ENCODE data around the gene LRPAP1. TPM values are rescaled to one million over a fixed set of nuclear protein-coding genes. Genes with fewer than 3 reads are reported as not detected.
"Not testable (repeated sequence)": the region's sequence is repeated elsewhere in the genome, so short reads cannot be mapped to it uniquely, and the experiment has no call there.

The LRPAP1 gene
- total RNA-seq, 1 experiment from 2014 or later: 109 TPM

GRCh38 chr4:3571921-3572320 lies 39.7 kb upstream of the LRPAP1 start:
- Histone ChIP-seq H3K9me2 (ENCODE audit: insufficient read depth) (no peaks in the 10 kb centered on the region), H3K9me3 (ENCODE audit: control insufficient read depth in 1 of 2, insufficient read depth in 1 of 2, low read depth in 1 of 2, low read length in 2 of 2) (no peaks in the 10 kb centered on the region), H3K4me3 (replicated peaks in 1 of 2; ENCODE audit: low read depth in 1 of 2, low read length in 2 of 2) (no peak overlapping the region), H3K79me2 (ENCODE audit: insufficient read depth, low read length) (no peaks in the 10 kb centered on the region), H3K4me1 (ENCODE audit: control insufficient read depth in 1 of 2, insufficient read depth in 2 of 2, low read length in 2 of 2) (no peaks in the 10 kb centered on the region), H4K20me1 (ENCODE audit: insufficient read depth) (no peaks in the 10 kb centered on the region), H2AFZ (ENCODE audit: low read depth, low read length, poor library complexity, severe bottlenecking) (no peak overlapping the region), H3K36me3 (ENCODE audit: control insufficient read depth in 1 of 2, insufficient read depth in 2 of 2, low read length in 2 of 2) (no peaks in the 10 kb centered on the region), H3K9ac (ENCODE audit: low read length) (no peak overlapping the region), H3K27ac (ENCODE audit: low read depth, low read length) (no peak overlapping the region), H3K27me3 (ENCODE audit: insufficient read depth, low read length) (no peaks in the 10 kb centered on the region), H3K4me2 (ENCODE audit: low read length) (no peak overlapping the region)
- ChIA-PET CTCF (no interaction called here), RAD21 (ENCODE audit: low non-redundant PET in 1 of 2, low total read pairs in 2 of 2, uncharacterized antibody in 2 of 2, unreplicated experiment in 2 of 2) (no interaction called here), POLR2A (no interaction called here)
- BruUV-seq (replicated peaks): no TSS peak
- ATAC-seq: no peak
- TF ChIP-seq ZFX (IDR thresholded peaks at IDR 0.05) (no peak), FOSL1 (IDR thresholded peaks at IDR 0.05; ENCODE audit: low read depth) (no peak), SP1 (IDR thresholded peaks at IDR 0.05; ENCODE audit: low read depth) (no peak), CTCF (IDR thresholded peaks at IDR 0.05 in 2 of 3, conservative IDR thresholded peaks at IDR 0.05 in 1 of 3; ENCODE audit: borderline replicate concordance in 1 of 3, insufficient read depth in 1 of 3, low read depth in 2 of 3, low read length in 2 of 3) (no peak)
- DNase-seq (ENCODE audit: low read depth, low spot score): no peak
- intact Hi-C loops (cut with micrococcal nuclease): no loop called here

- H3K4me1 ChIP-seq (ENCODE audit: control insufficient read depth in 1 of 2, insufficient read depth in 2 of 2, low read length in 2 of 2); CTCF ChIA-PET; DNase-seq (ENCODE audit: low read depth, low spot score); BruUV-seq (replicated peaks); H3K4me3 ChIP-seq (replicated peaks in 1 of 2; ENCODE audit: low read depth in 1 of 2, low read length in 2 of 2); H2AFZ ChIP-seq (ENCODE audit: low read depth, low read length, poor library complexity, severe bottlenecking); H3K27me3 ChIP-seq (ENCODE audit: insufficient read depth, low read length); intact Hi-C loops (cut with micrococcal nuclease); H3K4me2 ChIP-seq (ENCODE audit: low read length); H3K9ac ChIP-seq (ENCODE audit: low read length); H3K9me2 ChIP-seq (ENCODE audit: insufficient read depth); H3K79me2 ChIP-seq (ENCODE audit: insufficient read depth, low read length); H3K36me3 ChIP-seq (ENCODE audit: control insufficient read depth in 1 of 2, insufficient read depth in 2 of 2, low read length in 2 of 2); H3K27ac ChIP-seq (ENCODE audit: low read depth, low read length); H4K20me1 ChIP-seq (ENCODE audit: insufficient read depth); H3K9me3 ChIP-seq (ENCODE audit: control insufficient read depth in 1 of 2, insufficient read depth in 1 of 2, low read depth in 1 of 2, low read length in 2 of 2); POLR2A ChIA-PET; ATAC-seq; RAD21 ChIA-PET (ENCODE audit: low non-redundant PET in 1 of 2, low total read pairs in 2 of 2, uncharacterized antibody in 2 of 2, unreplicated experiment in 2 of 2): not testable (repeated sequence)
Measured at GRCh38 chr4:3570923-3571322, 38.7 kb upstream of the LRPAP1 start.

- H3K9me2 ChIP-seq (ENCODE audit: insufficient read depth); H3K36me3 ChIP-seq (ENCODE audit: control insufficient read depth in 1 of 2, insufficient read depth in 2 of 2, low read length in 2 of 2); CTCF ChIA-PET; DNase-seq (ENCODE audit: low read depth, low spot score); BruUV-seq (replicated peaks); H2AFZ ChIP-seq (ENCODE audit: low read depth, low read length, poor library complexity, severe bottlenecking); H3K27ac ChIP-seq (ENCODE audit: low read depth, low read length); H3K4me1 ChIP-seq (ENCODE audit: control insufficient read depth in 1 of 2, insufficient read depth in 2 of 2, low read length in 2 of 2); H4K20me1 ChIP-seq (ENCODE audit: insufficient read depth); ATAC-seq; H3K9ac ChIP-seq (ENCODE audit: low read length); H3K4me2 ChIP-seq (ENCODE audit: low read length); H3K9me3 ChIP-seq (ENCODE audit: control insufficient read depth in 1 of 2, insufficient read depth in 1 of 2, low read depth in 1 of 2, low read length in 2 of 2); H3K79me2 ChIP-seq (ENCODE audit: insufficient read depth, low read length); H3K27me3 ChIP-seq (ENCODE audit: insufficient read depth, low read length); H3K4me3 ChIP-seq (replicated peaks in 1 of 2; ENCODE audit: low read depth in 1 of 2, low read length in 2 of 2); RAD21 ChIA-PET (ENCODE audit: low non-redundant PET in 1 of 2, low total read pairs in 2 of 2, uncharacterized antibody in 2 of 2, unreplicated experiment in 2 of 2); POLR2A ChIA-PET: not testable (repeated sequence)
- intact Hi-C loops (cut with micrococcal nuclease): loop anchor here (10.0 kb wide), 1 partner anchor 315 kb away; no protein-coding TSS in a partner anchor
Measured at GRCh38 chr4:3569611-3570010, 37.4 kb upstream of the LRPAP1 start.

- DNase-seq (ENCODE audit: low read depth, low spot score); H3K79me2 ChIP-seq (ENCODE audit: insufficient read depth, low read length); H3K4me3 ChIP-seq (replicated peaks in 1 of 2; ENCODE audit: low read depth in 1 of 2, low read length in 2 of 2); H3K4me1 ChIP-seq (ENCODE audit: control insufficient read depth in 1 of 2, insufficient read depth in 2 of 2, low read length in 2 of 2); CTCF ChIA-PET; H3K9ac ChIP-seq (ENCODE audit: low read length); H3K9me3 ChIP-seq (ENCODE audit: control insufficient read depth in 1 of 2, insufficient read depth in 1 of 2, low read depth in 1 of 2, low read length in 2 of 2); BruUV-seq (replicated peaks); POLR2A ChIA-PET; H4K20me1 ChIP-seq (ENCODE audit: insufficient read depth); H3K27me3 ChIP-seq (ENCODE audit: insufficient read depth, low read length); H3K27ac ChIP-seq (ENCODE audit: low read depth, low read length); H2AFZ ChIP-seq (ENCODE audit: low read depth, low read length, poor library complexity, severe bottlenecking); ATAC-seq; H3K36me3 ChIP-seq (ENCODE audit: control insufficient read depth in 1 of 2, insufficient read depth in 2 of 2, low read length in 2 of 2); H3K9me2 ChIP-seq (ENCODE audit: insufficient read depth); H3K4me2 ChIP-seq (ENCODE audit: low read length); RAD21 ChIA-PET (ENCODE audit: low non-redundant PET in 1 of 2, low total read pairs in 2 of 2, uncharacterized antibody in 2 of 2, unreplicated experiment in 2 of 2): not testable (repeated sequence)
- intact Hi-C loops (cut with micrococcal nuclease): loop anchor here (10.0 kb wide), 1 partner anchor 318 kb away; no protein-coding TSS in a partner anchor
Measured at GRCh38 chr4:3566701-3567100, 34.5 kb upstream of the LRPAP1 start.

All from HCT116 (cell line).